Fibroblast of gingiva (primary cell): ENCODE data around the gene PRPF40B.

Experiments
- DNase-seq: peaks from one replicate; pipeline ENCODE4 v3.0.0-alpha.2; 2011; ENCODE audit warnings: low read depth

PRPF40B gene

GRCh38 chr12:49684310-49684854 is 61.0 kb downstream of the PRPF40B start:
- peak; percentile 56 for DNase-seq

GRCh38 chr12:49687941-49688340 is 64.6 kb downstream of the PRPF40B start:
- no peak for DNase-seq

GRCh38 chr12:49689237-49689636 is 65.9 kb downstream of the PRPF40B start:
- DNase-seq: no peak

- no peak for DNase-seq
Observed at GRCh38 chr12:49689785-49690184, 66.4 kb downstream of the PRPF40B start.

GRCh38 chr12:49692851-49693250 is 69.5 kb downstream of the PRPF40B start:
- no peak for DNase-seq

GRCh38 chr12:49693931-49694444 is 70.6 kb downstream of the PRPF40B start:
- no peak for DNase-seq
